ENCODE data around the gene EFNB2. TPM values are rescaled to one million over a fixed set of nuclear protein-coding genes. Genes with fewer than 3 reads are reported as not detected.

EFNB2 gene
- total RNA-seq, 1 experiment from 2014 or later: 4.7 TPM

- no peaks in the 10 kb centered on the region for H3K4me1 ChIP-seq (ENCODE audit: control insufficient read depth, insufficient read depth, low read length)
- intact Hi-C loops (cut with micrococcal nuclease; ENCODE audit: unreplicated experiment) (no loop called here), in situ Hi-C loops (cut with HindIII; ENCODE audit: low pct_unique_long_range_greater_than_20kb, low sequenced_read_pairs) (no loop called here)
- ChIA-PET CTCF (no interaction called here), POLR2A (no interaction called here)
- TF ChIP-seq TCF7L2 (IDR thresholded peaks at IDR 0.05; ENCODE audit: low read depth, low read length) (no peak), POLR2AphosphoS5 (IDR thresholded peaks at IDR 0.05; ENCODE audit: low read depth, low read length) (no peak), SIN3A (IDR thresholded peaks at IDR 0.05; ENCODE audit: borderline replicate concordance, insufficient read depth, low read depth, low read length) (no peak), REST (IDR thresholded peaks at IDR 0.05; ENCODE audit: insufficient read depth in 1 of 2, low read depth in 2 of 2, low read length in 1 of 2) (no peak)
- TF ChIP-seq, protein P1, sequence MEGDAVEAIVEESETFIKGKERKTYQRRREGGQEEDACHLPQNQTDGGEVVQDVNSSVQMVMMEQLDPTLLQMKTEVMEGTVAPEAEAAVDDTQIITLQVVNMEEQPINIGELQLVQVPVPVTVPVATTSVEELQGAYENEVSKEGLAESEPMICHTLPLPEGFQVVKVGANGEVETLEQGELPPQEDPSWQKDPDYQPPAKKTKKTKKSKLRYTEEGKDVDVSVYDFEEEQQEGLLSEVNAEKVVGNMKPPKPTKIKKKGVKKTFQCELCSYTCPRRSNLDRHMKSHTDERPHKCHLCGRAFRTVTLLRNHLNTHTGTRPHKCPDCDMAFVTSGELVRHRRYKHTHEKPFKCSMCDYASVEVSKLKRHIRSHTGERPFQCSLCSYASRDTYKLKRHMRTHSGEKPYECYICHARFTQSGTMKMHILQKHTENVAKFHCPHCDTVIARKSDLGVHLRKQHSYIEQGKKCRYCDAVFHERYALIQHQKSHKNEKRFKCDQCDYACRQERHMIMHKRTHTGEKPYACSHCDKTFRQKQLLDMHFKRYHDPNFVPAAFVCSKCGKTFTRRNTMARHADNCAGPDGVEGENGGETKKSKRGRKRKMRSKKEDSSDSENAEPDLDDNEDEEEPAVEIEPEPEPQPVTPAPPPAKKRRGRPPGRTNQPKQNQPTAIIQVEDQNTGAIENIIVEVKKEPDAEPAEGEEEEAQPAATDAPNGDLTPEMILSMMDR (IDR thresholded peaks at IDR 0.05): no peak
- H3K4me3 ChIP-seq (ENCODE audit: low read depth in 2 of 2, low read length in 2 of 2): no peak overlapping the region
- BruUV-seq (replicated peaks): no TSS peak
- no peak overlapping the region for H3K27ac ChIP-seq (ENCODE audit: low read length)
- ATAC-seq (no peak), DNase-seq (ENCODE audit: low read depth, low spot score) (no peak)
- H3K27me3 ChIP-seq (ENCODE audit: control insufficient read depth, insufficient read depth, low read length): no peaks in the 10 kb centered on the region
- no peaks in the 10 kb centered on the region for H3K9me3 ChIP-seq (ENCODE audit: control insufficient read depth, insufficient read depth, low read depth, low read length)
- no peaks in the 10 kb centered on the region for H3K36me3 ChIP-seq (ENCODE audit: control insufficient read depth, insufficient read depth, low read length)
These were observed 62.3 kb downstream of the EFNB2 start for GRCh38 chr13:106473154-106473553.

DNA sequence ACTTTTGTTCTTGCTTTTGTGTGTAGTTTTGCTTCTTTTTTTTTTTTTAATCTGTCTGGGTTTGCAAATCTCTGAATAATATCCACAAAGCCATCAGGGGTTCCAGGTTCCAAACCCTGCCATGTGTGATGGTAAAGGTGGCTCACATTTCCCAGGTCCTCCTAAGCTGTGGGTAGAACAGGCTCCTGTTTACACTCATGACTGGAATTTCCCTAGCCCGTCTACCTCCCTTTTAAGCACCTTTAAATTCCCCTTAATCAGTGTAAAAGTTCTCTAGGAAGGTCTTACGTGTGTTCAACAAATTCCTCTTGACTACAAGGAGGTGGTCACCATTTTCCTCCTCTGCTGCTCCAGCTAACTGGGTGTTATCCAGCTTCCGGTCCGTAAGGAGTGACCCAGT, 62.8 kb downstream of the EFNB2 start:
- Histone ChIP-seq H3K27me3 (ENCODE audit: control insufficient read depth, insufficient read depth, low read length) (no peaks in the 10 kb centered on the region), H3K9me3 (ENCODE audit: control insufficient read depth, insufficient read depth, low read depth, low read length) (no peaks in the 10 kb centered on the region), H3K4me1 (ENCODE audit: control insufficient read depth, insufficient read depth, low read length) (no peaks in the 10 kb centered on the region), H3K27ac (ENCODE audit: low read length) (no peak overlapping the region), H3K36me3 (ENCODE audit: control insufficient read depth, insufficient read depth, low read length) (no peaks in the 10 kb centered on the region), H3K4me3 (ENCODE audit: low read depth in 2 of 2, low read length in 2 of 2) (no peak overlapping the region)
- TF ChIP-seq TCF7L2 (IDR thresholded peaks at IDR 0.05; ENCODE audit: low read depth, low read length) (no peak), REST (IDR thresholded peaks at IDR 0.05; ENCODE audit: insufficient read depth in 1 of 2, low read depth in 2 of 2, low read length in 1 of 2) (no peak)
- no peak for ATAC-seq
- POLR2A ChIA-PET: no interaction called here
- in situ Hi-C loops (cut with HindIII; ENCODE audit: low pct_unique_long_range_greater_than_20kb, low sequenced_read_pairs): no loop called here
- no TSS peak for BruUV-seq (replicated peaks)
- intact Hi-C loops (cut with micrococcal nuclease; ENCODE audit: unreplicated experiment): no loop called here
- DNase-seq (ENCODE audit: low read depth, low spot score): no peak
- CTCF ChIA-PET: no interaction called here
